GM12864 (cell line): ENCODE measurements around the gene MYL6.
"Not testable (repeated sequence)": the region's sequence is repeated elsewhere in the genome, so short reads cannot be mapped to it uniquely, and the experiment has no call there.

ENCODE experiments used
- DNase-seq: peaks from one replicate; pipeline ENCODE4 v3.0.0-alpha.2; 2011; ENCODE audit warnings: low read depth
- H3K4me3 ChIP-seq: 2 replicates; pipeline ENCODE4 v1.5.1; 2011; ENCODE audit warnings: mild to moderate bottlenecking, low read depth, low read length, control low read depth
- TF ChIP-seq, protein P1 (sequence below): IDR thresholded peaks from 2 replicates; pipeline ENCODE4 v1.5.1; 2011; ENCODE audit warnings: low read depth, mild to moderate bottlenecking, moderate library complexity, low read length, control low read depth, inconsistent platforms; ENCODE audit errors: missing control alignments

Gene MYL6

DNA sequence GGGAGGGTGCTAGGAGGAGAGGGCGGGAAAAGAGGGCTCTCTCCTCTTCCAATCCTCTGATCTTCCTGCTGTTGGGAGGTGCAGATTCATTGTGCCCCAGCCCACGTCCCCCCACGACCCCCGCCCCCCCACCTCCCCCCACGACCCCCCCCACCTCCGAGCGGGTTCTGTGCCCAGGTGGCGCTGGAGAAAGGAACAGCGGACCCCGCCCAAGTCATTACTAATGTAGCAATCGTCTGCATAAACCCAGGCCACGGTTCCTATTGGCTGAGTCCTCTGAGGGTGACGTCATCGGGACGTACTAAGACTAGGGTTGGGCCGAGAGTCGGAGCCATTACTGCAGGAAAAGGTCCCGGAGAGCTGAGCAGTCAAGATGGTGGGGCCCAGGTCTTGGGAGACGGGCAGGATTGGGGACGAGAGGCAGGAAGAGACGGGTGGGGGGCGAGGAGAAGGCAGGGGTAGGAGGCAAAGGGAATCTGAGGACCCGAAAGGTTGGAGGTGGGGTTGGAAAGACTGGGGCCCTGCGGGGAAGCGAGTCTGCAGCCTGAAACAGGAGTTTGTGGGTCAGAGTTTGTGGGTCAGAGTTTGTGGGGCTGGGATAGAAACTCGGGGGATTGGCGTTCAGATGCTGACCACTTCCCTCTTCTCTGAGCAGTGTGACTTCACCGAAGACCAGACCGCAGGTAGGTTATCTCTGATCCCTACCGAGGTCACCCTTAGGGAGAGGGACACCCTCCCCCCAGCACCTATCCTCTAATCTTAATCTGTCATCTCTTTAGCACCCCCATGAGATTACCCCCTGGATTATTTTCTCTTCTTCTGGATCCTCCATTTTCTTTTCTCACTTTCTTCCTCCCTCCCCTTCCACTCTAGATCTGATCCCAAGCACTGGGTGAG, at the start of gene MYL6:
MYL6 (plus strand) TSS at position 331 of the 897 bp plus-strand sequence; CDS start at position 374, 43 bp downstream.
- peak within 1 kb of the TSS; percentile 80 for H3K4me3 ChIP-seq
- TF ChIP-seq, protein P1, sequence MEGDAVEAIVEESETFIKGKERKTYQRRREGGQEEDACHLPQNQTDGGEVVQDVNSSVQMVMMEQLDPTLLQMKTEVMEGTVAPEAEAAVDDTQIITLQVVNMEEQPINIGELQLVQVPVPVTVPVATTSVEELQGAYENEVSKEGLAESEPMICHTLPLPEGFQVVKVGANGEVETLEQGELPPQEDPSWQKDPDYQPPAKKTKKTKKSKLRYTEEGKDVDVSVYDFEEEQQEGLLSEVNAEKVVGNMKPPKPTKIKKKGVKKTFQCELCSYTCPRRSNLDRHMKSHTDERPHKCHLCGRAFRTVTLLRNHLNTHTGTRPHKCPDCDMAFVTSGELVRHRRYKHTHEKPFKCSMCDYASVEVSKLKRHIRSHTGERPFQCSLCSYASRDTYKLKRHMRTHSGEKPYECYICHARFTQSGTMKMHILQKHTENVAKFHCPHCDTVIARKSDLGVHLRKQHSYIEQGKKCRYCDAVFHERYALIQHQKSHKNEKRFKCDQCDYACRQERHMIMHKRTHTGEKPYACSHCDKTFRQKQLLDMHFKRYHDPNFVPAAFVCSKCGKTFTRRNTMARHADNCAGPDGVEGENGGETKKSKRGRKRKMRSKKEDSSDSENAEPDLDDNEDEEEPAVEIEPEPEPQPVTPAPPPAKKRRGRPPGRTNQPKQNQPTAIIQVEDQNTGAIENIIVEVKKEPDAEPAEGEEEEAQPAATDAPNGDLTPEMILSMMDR = no peak
- peak; percentile 96 for DNase-seq

DNA sequence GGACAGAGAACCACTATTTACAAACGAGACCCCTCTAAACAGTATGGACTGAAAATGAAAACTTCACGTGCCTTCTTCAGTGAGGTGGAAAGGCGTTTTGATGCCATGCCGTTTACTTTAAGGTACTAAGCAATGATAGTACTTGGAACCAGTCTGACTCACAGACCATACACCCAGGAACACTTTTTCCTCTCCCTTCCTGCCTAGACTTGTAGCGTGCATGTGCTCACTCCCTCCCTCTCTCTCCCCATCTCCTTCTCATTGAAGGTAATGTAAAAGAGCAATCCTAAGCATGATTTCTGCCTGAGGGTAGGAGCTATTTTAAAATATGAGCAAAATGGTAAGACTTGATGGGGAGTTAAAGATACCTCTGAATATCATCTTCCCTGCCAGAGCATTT, 47.6 kb upstream of the MYL6 start:
- no peak overlapping the region for H3K4me3 ChIP-seq
- TF ChIP-seq, protein P1 = no peak
- DNase-seq = no peak

DNA sequence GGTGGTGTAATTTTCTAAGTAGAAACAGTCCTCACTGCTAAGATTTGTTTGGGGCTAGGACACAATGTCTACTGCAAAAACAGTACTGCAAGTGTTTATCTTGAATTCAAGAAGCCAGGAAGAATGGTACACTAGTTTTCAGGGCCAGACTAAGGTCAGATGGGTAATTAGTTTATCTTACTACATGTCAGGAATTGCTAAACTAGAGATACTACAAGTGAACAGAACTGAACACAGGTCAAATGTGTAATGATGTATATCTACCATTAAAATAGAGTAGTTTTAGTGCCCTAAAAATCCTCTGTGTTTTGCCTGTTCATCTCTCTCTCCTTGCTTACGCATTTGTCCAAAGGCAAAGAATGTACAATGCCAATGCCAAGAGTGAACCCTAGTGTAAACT, 44.1 kb upstream of the MYL6 start:
- H3K4me3 ChIP-seq = no peak overlapping the region
- DNase-seq = no peak
- TF ChIP-seq, protein P1 = no peak

DNA sequence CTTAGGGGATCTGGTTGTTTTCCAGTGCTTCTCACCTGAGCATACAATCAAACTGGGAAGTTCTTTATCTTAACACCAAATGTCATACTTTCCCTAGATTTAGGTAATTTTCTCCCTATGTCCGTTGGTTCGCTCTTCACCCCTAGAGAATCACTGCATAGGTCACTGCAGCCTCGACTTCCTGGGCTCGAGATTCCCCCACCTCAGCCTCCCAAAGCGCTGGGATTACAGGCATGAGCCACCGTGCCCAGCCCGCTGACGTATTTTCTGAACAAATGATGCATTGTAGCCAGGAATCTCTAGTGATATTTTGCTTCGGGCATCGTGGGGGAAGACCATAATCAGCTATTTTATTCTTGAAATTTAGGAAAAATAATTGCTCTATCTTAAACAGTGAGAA, 42.8 kb upstream of the MYL6 start:
- peak overlapping the region; percentile 78 for H3K4me3 ChIP-seq
- TF ChIP-seq, protein P1 = no peak
- DNase-seq = no peak

DNA sequence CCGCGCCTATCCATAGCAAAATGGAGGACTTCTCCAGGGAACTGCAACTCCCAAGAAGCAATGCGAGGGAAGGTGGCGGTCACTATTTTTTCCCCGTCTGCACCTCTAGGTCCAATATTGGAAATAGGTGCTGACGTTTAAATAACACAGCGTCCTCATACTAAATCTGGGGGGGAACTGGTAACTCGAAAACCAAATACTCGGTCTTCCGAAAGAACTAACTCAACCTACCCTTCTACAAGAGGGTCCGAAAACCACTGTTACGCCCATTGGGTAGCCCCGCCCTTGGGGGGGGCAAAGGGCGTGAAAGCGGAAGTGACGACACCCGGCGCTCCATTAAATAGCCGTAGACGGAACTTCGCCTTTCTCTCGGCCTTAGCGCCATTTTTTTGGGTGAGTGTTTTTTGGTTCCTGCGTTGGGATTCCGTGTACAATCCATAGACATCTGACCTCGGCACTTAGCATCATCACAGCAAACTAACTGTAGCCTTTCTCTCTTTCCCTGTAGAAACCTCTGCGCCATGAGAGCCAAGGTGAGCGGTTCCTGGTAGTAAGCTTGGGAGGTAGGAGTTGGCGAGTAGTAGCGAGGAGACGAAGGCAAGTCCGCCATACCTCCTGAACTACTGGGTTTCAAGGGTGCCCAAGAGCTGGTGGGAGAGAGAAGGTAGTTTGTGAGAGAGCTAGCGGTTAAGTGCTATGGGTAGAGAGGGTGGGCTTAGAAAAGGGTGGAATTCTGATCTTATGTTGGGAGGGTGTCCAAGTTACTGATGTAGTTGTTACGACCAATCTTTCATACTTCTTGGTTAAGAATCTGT, 41.7 kb upstream of the MYL6 start, which contains the start of gene RPL41:
RPL41 (plus strand) TSS at position 367 of the 815 bp plus-strand sequence.
- DNase-seq = peak; percentile 85
- H3K4me3 ChIP-seq = peak within 1 kb of the TSS; percentile 78
- TF ChIP-seq, protein P1 = no peak

DNA sequence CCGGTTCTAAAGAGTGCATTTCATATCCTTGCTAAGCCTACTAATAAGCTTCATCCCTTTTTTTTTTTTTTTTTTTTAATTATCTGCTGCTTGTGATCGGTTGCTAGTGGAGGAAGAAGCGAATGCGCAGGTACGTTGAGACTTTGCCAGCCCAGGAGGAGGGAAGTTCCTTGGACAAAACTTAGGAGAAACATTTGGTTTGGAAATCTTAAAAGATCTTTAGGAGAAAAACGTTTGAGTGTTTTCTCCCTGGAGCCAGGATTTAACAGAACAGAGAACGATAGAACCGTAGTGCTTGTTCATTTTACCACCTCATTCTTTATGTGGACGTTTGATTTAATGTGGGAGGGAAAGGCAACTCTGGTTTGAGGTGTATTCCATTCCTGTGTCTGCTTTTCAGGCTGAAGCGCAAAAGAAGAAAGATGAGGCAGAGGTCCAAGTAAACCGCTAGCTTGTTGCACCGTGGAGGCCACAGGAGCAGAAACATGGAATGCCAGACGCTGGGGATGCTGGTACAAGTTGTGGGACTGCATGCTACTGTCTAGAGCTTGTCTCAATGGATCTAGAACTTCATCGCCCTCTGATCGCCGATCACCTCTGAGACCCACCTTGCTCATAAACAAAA, 41.0 kb upstream of the MYL6 start:
- H3K4me3 ChIP-seq = peak overlapping the region; percentile 78
- not testable (repeated sequence) for DNase-seq
